Activated T-helper 1 cell treated with anti-CD3 and anti-CD28 coated beads, Interleukin-2, amount 50 U/mL, for 16 hours (primary cell): Measurements from ENCODE around the gene MRM1.
A peak's percentile ranks its signal among the peaks of the same experiment; 100 is the strongest.

Experiments used
- DNase-seq, 2 donors: peaks; one replicate each; pipeline ENCODE4 v3.0.0-alpha.2; 2020; ENCODE audit warnings: low read depth in 1 of 2, low spot score in 1 of 2

The MRM1 gene, protein sequence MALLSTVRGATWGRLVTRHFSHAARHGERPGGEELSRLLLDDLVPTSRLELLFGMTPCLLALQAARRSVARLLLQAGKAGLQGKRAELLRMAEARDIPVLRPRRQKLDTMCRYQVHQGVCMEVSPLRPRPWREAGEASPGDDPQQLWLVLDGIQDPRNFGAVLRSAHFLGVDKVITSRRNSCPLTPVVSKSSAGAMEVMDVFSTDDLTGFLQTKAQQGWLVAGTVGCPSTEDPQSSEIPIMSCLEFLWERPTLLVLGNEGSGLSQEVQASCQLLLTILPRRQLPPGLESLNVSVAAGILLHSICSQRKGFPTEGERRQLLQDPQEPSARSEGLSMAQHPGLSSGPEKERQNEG

DNA sequence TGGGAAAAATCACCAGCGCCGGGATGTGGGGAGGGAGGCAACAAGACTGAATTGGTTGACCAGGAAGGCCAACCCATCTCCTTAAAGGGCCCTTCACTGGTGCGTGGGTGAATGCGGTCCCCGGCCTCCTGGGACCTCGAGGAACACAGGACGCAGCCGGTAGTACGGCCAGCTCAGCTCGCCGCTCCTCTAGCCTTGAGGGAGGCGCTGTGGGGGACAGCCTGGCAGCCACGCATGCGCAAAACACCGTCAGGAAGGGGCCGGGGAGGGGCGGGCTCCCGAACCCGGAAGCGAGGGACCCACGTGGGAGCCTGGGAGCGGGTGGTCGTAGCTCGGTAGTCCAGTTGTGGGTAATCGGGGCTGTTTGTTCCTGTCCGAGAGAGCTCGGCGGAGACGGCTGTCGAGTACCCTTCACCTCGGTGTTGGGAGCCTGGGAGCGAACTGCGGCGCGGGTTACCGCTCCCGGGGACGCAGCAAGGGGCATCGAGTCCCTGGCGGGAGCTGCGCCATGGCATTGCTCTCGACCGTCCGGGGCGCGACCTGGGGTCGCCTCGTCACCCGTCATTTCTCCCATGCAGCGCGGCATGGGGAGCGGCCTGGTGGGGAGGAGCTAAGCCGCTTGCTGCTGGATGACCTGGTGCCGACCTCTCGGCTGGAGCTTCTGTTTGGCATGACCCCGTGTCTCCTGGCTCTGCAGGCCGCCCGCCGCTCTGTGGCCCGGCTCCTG is at the start of gene MRM1:
MRM1 (plus strand) TSS at position 281 of the 727 bp plus-strand sequence; CDS start at position 509, 228 bp downstream.
- DNase-seq = peak; percentile 81 to 83

DNA sequence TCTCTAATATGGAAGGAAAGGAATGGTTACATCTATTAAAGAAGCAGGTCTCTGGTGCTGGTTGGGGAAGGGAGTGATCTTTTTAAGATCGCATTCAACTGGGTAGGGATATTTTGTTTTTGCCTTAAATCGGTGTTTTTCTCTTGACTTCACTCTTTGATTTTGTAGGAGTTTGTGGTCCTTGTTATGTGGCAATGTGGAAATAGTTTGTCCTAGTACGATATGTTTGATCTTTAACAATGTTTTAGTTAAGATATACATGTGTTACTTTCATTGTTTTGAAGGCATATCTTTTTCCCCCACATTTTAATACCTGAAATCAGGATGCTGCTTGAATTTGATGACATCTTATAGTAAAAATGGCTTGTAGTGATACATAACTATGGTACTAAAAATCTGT is 47.9 kb upstream of the MRM1 start:
- DNase-seq = no peak

DNA sequence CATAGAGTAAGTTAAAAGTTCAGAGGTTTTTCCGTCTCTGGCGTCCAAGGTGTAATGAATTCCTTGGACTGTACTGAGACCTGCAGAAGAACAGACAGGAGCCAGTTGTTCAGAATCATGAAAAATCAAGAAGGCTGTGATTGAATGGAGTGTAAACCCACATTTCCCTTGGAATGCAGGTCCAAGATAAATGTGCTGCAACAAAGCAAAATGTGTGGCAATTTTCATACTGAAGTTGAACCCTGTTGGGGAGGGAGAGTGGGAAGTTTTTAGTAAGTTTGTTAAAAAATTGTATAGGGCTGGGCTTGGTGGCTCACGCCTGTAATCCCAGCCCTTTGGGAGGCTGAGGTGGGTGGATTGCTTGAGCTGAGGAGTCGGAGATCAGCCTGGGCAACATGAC is 35.3 kb upstream of the MRM1 start:
- DNase-seq = no peak

DNA sequence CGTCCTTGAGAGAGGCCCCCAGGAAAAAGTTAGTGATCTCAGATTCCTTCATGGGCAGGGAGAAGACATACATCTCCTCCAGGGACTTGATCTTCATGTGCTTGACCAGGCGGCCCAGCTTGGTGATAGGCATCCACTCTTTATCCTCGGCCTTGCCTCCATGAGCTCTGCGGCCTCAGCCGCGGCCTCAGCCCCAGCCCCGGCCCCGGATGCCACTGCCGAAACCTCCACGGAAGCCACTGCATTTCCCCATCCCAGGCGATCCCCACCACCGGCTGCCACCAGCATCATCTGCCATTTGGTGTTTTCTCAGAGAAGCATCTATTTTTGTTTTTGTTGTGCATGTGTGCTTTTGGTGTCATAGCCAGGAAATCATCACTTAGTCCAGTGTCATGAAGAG is 26.4 kb upstream of the MRM1 start:
- no peak for DNase-seq

DNA sequence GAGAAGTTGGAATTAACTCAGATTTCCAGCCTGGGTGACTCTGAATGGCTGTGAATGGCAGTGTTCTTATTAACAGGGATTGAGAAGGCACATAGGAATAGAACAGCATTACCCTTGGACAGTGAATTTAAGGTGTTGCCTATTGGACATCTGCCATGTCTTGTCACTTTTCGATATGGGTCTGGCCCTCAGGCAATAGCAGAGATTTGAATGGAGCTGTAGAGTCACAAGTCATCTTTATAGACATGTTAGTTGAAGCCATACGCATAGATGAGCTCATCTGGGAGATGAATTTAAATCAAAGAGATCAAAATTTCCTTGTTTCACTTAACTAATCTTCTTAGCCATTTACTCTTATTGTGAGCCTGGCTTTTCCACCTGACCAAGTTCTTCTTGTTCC is 24.6 kb upstream of the MRM1 start:
- DNase-seq = no peak

DNA sequence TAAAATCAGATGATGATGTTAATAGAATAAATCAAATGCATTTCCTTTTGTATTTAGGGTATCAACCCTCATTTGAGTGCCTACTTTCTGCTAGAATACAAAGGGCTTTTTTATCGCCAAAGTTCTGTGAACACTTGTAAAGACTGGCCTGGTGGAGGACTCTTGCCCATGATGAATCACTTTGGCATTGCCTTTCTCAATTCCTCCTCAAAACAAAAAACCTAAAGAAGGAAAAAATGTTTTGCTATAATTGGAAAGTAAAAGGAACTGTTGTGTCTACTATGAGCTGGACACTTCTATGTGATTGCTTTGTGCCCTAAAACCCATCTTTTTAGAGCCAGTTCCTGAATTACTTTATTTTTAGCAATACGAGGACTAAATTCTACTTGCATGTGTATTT is 22.7 kb upstream of the MRM1 start:
- DNase-seq = no peak

DNA sequence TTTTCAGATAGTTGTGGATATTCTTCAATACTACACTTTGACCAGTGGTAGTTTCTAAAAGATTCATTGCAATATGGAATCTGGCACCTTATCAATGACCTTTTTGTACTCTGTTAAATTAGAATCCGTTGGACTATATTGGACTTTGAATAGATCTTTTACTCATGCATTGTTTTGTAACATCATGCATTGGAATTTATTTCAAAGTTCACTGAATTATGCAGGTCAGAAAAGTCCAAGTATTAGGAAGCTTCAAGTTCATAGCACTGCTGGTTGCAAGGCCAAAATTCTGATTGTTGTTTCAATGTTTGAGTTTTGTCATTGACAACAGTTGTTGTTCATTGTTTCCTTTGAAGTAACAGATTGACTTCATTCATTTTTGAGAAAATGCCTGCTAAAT is 17.6 kb upstream of the MRM1 start:
- DNase-seq = no peak

DNA sequence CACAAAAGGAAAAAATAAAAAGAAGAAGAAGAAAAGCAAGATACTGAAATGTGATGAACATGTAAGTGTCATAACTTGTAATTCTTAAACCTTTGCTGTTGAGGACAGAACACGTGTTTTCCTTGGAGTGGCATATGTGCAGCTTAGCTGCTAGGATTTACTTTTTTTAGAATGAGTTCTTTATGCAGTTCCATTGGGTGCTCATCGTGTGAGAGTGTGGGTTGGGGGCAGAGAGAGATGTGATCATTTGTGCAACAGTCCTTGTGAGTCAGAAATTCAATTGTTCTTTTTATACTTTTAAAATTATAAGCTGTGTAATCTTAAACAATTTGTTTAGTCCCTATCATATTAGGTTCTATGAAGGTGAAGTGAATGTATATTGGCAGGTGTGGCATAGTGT is 15.2 kb upstream of the MRM1 start:
- no peak for DNase-seq

DNA sequence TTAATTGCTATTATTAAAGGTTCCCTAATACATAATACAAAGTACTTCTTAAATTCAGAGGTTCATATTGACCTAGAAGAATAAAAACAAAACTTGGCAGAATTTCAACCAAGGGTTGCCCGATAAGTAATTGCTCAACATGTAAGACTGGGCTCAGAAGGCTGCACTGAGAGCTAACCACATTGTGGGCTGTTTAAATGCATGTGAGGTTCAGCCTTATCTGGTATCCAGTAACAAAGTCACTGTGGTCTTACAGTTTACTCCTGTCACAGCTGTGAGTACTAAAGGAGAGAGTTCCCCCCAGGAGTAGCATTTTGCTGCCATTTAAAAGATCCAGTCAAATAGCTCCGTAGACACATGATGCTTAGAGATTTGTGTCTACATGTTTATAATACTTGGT is 11.3 kb upstream of the MRM1 start:
- no peak for DNase-seq

DNA sequence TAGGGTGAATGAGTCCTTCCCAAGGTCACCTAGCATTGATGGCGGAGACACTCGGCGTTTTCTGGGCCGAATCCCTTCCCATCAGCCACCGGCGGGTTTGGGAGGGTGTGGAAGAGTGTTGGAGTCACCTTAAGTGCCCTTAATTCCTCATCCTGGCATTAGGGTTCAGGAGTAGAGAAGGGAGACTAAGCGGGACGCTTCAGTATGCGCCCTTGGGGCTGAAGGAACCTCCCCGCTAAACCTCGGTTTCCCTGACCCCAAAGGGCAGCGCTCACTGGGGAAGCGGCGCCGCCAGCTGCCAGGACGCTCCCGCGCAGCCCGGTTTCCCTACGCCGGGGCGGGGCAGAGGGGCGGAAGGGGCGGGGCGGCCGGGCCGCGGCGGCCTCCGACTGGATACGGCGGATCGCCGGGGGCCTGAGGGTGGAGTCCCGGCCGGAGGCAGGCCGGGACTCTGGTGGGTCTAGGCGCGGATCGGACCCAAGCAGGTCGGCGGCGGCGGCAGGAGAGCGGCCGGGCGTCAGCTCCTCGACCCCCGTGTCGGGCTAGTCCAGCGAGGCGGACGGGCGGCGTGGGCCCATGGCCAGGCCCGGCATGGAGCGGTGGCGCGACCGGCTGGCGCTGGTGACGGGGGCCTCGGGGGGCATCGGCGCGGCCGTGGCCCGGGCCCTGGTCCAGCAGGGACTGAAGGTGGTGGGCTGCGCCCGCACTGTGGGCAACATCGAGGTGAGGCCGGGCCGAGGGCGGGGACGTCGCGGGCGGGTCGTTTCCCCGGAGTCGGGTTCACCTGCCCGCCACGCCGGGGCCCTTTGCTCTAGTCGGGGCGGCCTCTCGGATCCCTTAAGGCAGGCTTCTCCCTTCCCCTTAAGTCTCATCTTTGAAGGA is 9.7 kb upstream of the MRM1 start, which contains the start of gene DHRS11:
DHRS11 (plus strand) TSS at position 446 of the 882 bp plus-strand sequence; CDS start at position 577, 131 bp downstream.
- DNase-seq = peak; percentile 46 to 70

DNA sequence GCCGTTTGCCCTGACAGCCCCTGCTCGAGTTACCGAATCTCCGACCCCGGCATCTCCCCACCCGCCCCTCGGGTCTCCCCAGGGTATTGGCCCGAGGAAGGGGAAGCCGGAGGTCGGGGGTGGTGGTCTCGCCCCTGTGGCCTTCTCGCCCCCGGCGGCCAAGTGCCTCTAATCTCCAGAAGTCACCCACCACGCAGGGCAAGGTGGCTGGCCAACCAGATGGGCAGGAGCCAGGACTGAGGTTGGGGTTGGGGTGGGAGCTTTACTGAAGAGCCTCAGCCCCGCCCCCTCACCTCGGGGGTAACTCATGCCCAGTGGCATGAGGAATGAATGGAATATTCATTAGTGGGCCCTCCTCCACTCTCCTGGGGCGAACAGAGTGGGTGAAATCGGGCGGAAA is 9.1 kb upstream of the MRM1 start:
- DNase-seq = no peak

DNA sequence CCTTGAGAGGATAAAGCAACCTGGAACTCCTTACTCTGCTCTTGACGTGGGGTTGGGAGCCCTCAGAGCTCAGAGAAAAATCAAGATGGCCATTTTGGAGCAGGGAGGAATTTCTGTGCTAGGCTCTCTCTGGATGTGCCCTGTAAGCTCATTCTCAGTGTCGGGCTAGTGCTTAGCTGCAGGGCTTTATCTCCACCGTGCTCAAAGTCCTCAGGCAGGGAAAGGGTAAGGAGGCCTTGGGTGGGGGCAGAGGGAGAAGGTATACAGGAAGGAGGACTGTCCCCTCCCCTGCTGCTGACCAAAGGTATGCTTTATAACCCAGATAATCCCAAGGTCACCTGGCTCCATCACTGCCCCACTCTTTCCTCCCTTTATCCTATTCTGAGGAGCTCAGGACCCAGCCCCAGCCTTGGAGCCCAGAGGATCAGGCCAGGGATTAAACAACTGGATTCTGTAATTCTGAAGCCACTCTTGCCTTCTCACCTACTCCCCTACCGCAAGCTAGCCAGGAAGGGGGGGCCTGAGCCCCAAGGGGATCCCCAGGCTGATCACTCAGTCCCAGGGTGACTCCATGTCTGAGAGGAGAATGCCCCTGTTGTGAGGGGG is 8.6 kb upstream of the MRM1 start:
- DNase-seq = no peak

DNA sequence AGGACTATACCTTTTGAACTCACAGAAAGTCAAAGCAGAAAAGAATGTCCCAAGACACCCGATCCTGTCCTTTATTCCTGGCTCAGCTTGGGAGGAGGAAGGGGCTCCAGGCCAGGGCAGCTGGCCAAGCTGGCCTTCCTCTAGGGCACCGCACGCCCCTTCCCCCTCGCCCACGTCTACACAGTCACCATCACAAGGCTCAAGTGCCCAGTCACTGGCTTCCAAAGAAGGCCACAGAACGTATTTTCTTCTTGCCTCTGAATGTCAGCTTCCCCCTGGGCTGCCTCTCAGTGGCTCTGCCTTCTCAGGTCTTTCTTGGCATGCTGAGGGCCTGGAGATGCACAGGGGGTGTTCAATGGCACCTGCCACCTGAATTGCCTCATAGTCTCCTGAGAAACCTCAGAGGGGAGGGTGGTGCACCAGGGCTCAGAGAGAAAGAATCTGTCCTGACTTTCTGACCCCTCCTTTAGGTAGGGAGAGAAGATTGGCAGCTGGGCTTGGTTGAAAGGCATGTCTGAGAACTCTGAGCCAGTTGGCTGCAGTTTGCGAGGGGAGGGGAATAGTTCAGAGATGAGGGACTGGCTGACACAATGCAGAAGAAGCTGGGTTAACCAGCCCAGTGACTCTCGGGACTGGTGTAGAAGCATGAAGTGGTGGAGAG is 7.6 kb upstream of the MRM1 start:
- DNase-seq = no peak

DNA sequence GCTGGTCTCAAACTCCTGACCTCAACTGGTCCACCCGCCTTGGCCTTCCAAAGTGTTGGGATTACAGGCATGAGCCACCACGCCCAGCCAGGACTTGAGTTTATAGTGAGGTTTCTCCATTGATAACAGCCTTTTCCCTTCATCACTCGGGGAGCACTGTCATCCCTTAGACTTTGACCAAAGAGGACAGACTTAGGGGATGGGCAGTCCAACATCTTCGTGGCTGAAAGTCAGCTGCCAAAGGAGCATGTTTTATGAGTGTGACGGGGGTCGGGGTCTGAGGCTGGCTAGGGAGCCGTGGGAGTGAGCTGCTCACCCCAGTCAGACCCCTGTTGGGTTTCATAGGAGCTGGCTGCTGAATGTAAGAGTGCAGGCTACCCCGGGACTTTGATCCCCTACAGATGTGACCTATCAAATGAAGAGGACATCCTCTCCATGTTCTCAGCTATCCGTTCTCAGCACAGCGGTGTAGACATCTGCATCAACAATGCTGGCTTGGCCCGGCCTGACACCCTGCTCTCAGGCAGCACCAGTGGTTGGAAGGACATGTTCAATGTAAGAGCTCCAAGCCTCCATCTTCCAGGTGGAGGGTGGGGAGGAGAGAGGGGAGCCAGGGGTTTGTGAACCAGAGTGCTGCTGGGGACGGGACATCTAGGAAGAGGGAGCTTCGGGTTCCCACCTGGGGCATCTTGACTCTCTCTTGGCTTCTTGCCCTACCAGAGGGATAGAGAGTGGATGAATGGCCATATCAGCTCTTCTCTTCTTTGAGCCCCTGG is 6.6 kb upstream of the MRM1 start:
- no peak for DNase-seq

DNA sequence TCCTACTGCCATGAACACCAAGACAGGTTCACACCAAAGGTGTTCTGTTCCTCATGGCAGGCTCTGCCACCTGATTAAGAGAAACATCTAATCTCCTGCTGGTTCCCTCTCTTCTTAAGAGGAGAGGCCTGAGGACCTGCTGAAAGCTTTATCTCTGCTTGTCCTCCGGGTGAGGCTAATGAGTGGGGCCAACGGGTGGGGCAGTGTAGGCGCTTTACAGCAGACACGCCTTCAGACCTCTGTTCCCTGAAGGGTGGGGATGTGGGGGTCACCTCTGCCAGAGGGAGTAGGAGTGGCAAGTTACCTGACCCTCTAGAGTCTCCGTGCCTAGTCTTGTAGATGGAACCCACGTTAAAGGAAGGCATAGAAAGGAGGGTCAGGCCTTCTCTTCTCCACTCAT is 4.2 kb upstream of the MRM1 start:
- DNase-seq = no peak

DNA sequence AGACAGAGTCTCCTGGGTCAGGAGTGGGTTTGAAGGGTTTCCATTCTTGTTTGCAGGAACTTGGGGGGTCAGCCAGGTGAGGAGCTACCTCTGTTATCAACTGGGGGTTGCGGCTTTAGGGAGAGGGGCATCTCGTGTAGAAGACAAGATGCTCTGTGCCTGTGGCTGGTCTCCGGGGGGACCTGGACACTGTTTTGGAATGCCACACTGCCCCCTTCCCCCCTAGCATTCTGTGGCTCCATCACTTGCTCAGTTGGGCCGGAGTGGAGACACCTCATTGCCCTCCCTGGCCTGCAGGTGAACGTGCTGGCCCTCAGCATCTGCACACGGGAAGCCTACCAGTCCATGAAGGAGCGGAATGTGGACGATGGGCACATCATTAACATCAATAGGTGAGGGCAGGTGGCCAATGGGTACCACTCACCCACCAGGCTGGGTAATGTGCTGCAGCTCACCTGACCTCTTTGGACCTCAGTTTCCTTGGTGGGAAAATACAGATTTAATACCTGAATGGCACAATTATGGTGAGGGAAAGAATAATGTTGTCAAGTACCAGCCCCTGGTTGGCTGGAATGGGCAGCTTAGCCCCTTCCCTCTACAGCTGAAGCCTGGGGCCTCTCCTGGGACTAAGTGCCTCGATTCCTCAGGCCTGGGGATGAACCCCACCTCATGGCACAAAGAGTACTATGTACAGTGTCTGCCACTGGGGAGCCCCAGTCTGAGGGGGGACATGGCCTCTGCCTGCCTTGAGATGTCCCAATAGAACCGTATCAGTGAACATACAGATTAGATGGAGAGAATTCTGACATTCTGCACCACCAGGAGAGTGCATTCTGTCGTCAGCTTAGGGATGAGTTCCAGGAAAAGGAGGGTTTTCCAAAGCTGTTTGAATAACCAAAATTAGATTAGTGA is 3.3 kb upstream of the MRM1 start:
- no peak for DNase-seq

DNA sequence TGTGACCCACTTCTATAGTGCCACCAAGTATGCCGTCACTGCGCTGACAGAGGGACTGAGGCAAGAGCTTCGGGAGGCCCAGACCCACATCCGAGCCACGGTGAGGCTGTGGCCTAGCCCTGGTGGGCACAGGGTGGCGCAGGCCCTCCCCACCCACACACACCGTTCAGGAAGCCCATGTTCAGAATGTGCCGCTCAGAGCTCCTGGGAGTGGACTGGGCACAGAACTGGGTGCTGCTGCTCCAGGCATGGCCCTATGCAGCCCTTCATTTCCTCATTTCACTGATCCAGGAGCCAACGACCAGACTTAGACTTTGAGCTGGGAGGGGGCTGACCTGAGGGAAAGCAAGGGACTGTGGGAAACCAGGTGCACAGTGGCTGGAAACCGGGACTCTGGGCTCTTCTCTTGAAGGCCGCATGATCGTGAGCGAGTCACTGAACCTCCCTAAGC is 2.4 kb upstream of the MRM1 start:
- DNase-seq = no peak

DNA sequence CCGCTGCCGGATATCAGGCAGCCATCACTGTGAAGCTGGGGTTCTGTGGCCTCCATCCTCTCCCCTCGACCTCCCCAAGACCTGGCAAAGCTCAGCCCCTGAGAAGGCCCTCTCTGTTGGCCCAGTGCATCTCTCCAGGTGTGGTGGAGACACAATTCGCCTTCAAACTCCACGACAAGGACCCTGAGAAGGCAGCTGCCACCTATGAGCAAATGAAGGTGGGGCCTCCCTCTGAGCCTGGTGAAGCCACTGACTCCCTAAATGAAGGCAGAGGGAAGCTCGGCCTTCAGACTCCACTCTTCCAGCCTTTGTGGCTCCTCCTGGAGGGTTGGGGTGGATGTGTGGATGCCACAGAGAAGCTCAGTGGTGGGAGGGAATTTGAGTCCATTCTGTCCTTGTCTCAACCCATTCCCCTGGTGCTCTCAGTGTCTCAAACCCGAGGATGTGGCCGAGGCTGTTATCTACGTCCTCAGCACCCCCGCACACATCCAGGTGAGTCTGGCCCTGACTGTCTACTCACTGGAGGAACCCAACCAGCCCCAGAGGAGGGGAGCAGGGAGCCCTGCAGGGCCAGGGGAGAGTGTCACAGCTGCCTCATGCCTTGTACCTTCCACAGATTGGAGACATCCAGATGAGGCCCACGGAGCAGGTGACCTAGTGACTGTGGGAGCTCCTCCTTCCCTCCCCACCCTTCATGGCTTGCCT is 1.7 kb upstream of the MRM1 start:
- DNase-seq = no peak
